Femur (tissue), 1 donor: Measurements from ENCODE around the gene EXD3.

Source experiments
- DNase-seq: peaks from one replicate; pipeline ENCODE4 v3.0.0-alpha.2; 2017

EXD3 gene

DNA sequence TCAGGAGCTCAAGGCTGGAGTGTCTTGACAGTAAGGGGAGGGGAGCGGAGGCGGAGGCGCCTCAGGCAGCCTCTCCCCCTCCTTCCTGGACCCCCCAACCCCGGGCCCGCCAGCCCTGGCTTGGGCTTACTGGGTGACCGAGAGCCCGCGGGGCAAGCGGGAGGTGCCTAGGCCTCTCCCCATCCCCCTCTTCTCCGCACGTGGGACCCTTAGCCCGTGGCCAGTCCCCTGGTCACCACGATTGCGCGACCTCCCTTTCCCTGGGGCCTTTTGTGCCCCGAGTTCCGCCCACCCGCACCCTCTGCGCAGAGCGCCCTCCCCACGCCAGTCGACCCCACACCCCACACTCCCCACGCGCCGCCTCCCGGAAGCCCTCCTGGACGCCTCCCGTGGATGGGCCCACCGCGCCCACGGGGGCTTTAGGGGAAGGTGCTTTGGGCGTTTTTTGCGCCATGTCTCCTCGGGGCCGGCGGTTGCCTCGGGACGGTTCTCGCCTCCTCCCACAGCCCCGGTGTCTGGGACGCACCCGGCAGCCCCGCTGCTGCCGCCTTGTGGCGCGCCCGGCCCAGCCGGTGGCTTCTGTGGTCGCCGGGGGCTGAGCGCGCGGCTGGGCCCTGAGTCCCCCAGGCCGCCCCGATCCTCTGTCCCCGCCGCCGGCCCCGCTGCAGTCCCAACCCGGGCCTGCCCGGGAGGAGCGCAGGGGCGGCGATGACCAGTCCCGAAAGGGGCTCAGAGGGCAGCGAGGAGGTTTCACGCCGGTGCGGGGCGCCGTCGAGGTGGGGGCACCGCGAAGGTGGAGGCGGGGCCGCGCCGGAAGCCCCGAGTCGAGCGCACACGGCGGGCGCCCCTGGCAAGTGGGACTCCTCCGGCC lies 142.3 kb downstream of the EXD3 start:
- DNase-seq = peak; percentile 23

DNA sequence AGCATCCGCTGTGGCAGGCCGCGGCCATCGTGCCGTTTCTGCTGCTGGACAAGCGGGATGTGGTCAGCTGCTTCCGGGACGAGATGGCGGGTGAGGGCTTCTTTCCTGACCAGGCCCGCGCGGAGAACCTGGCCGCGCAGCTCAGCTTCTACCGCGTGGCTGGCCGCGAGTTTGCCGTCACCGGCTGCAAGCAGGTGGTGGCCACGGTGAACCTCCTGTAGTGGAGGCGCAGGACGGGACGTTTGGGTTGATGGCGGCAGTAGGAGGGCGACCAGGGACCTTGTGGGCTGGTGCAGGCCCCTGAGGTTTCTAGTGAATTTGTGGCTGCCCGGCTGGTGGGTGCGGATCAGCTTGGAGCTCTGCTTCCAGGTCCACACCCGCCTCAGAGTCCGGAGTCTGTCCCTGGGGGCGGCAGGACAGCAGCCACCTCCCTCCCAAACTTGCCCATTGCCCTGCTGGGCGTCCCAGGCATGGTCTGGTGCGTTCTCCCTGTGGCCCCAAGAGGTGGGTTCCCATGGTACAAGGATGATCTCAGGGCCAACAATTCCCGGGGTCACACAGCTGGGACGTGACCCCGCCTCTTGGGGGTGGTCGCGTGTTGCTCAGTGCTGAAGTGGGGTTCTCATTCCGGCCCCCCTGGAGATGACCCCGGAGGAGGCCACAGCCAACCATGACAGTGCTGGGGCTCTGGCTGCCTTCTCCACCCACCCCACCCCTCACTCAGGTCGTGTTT lies 143.1 kb downstream of the EXD3 start:
- peak; percentile 23 for DNase-seq

DNA sequence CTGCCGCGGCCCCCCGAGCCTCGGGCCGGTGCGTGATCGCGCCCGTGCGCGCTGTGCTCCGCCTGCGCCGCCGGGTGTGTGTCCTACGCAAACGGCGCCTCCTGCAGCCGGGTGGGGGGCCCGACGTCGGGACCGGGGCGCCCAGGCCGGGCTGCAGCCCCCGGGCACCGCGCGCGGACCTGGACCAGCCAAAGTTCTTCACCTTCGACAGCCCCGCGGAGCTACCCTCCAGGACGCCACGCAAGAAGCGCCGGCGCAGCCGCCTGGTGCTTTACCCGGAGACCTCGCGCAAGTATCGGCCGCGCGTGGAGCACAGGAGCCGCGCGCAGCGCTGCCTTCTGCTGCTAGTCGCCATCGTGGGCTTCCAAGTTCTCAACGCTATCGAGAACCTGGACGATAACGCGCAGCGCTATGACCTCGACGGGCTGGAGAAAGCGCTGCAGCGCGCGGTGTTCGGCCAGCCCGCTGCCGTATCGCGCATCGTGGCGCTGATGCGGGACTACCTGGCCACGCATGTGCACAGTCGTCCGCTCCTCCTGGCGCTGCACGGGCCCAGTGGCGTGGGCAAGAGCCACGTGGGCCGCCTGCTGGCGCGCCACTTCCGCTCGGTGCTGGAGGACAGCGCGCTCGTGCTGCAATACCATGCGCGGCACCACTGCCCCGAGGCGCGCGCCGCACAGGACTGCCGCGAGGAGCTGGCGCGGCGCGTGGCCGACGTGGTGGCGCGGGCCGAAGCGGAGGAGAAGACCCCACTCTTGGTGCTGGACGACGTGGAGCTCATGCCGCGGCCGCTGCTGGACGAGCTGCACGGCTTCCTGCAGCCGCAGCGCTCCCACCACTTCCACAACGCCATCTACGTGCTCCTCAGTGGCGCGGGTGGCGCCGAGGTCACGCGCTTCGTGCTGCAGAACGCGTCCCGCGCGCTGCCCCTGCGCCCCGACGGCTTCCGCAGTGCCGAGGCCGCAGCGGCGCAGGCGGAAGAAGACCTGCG lies 143.9 kb downstream of the EXD3 start:
- DNase-seq = peak; percentile 19

DNA sequence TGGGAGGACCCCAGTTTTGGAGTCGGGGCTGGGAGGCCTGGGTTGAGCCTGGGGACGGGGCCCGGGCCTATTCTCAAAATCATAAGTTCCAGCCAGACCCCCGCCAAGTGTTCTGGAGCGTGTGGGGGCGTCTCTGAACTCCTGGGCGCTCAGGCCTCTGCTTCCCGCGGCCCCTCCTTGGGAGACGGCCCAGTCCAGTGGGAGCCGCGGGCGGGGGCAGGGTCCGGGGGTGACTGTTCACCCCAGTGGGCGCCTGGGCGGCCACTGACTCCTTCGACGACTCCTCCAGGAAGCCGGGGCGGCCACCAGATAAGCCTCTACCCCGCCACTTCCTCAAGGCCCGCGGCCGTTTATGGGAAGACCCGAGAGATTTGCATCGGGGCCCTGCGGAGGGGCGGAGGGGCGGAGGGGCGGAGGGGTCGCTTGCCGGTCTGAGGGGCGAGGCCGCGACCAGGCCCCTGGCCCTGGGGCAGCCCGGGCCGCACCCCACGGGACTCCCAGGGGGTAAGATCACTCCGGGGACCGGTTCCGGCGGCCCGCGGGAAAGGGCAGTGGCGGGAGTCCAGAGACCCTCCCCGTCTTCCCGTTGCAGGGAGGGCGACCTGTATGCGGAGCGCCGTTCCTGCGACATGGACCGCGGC lies 144.8 kb downstream of the EXD3 start:
- peak; percentile 45 for DNase-seq

DNA sequence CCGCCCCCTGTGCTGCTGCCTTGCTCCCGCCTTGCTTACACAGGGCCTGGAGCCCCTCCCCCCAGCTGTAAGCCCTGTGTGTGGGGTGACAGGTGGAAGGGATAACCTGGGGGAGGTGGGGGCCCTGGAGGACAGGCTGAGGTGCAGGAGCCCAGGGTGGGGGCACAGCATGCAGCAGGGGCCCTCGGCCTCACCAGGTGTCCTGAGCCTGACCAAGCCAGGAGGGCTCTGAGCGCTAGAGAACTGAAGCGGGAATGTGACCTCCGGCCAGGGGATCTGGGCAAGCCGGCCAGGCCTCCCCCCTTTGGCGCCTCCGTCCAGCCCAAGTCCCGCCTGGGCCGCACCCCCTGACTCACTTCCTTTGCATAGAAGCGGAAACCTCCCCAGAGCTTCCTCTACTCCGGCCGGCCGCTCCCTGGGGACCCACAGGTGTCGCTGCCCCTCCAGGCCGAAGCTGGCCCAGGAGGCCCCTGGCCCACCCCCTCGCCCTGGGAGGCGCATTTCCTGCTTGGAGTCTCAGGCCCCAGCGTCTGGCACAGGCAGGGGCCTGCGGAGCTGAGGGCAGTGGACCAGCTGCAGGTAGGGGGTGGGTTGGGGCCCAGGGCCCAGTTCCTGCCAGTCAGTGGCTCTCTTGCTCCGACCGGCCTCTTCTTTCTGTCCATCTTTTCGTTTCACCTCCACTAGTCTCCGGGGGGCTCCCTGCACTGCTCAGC lies 145.5 kb downstream of the EXD3 start, which contains the start of gene TOR4A:
TSS of gene TOR4A (plus strand) at position 398 of the 713 bp plus-strand sequence. CDS start 964 bp downstream, outside the sequence.
- peak; percentile 86 for DNase-seq

DNA sequence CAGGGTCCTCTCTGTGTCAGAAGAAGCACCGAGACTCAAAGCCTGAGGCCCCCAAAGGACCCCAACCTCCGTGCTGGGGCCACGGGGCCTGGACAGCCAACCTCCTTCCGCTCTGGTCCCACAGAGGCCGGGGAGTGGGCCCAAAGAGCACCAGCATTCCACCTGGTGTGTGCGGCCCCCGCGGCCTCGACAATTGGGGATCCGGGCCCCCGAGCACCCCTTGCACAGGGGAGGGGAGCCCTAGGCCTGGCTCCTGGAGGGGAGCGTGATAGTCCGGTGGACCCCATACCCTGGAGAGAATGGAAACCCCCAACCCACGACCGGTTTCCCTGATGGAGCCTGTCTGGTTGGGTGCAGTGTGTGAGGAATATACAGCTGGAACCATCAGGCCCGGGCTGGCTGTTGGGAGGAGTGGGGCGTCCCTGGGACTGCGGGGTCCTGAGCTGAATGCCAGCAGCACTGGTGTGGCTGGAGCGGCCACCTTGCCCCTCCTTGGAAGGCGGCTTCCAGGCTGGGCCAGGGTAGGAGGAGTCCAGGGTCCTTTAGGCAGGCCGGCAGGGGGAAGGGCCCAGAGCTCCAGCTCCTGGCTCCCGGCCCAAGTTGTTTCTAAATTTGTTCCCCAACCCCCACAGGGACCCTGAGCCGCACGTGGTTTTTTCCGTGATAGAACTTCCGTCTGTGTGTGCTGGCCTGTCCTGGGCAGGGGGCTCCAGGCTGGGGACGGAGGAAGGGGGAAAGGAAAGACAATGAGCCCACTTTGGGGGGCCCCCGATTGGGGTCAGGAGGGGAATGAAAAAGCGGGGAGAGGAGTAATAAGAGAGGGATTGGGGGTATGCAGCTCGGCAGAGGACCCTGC lies 146.3 kb downstream of the EXD3 start:
- DNase-seq = peak; percentile 89

DNA sequence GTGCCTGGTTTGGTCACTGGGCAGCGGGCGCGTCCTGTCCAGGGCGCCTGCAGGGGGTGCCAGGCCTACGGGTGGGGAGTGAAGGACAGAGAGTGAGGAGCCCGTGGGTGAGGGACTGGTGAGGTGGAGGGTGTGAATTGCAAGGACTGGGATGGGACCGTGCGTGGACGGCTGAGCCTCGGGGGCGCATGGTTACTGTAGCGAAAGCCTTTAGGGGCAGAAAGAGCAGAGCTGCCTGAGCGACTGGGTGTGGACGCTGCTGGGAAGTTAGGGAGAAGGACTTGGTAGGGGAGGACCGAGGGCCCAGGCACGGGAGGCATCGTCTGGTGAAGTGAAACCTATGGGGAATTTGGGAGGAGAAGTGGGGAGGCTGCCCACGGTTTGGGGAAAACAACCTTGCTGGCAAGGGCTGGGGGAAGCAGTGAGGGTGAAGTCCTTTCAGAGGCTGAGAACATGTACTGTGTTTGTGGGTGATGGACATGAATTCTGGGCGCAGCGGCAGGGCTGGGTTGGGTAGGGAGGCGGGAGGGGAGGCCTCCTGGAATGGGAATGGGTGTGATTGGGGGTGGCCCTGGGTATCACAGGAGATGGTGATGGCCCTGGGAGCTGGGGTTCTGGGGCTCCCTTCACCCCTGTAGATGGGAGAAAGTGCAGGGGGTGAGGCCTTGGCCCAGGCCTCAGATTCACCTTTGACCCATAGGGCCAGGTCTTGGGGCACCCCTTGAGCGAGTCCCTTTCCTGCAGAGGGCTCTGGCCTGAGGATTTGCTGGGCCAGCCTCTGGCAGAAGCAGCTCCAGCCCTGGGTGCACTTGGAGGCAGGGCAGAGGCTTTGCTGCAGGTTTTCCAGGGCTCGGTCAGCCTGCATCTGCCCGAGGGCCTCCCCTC lies 147.1 kb downstream of the EXD3 start:
- peak; percentile 21 for DNase-seq

DNA sequence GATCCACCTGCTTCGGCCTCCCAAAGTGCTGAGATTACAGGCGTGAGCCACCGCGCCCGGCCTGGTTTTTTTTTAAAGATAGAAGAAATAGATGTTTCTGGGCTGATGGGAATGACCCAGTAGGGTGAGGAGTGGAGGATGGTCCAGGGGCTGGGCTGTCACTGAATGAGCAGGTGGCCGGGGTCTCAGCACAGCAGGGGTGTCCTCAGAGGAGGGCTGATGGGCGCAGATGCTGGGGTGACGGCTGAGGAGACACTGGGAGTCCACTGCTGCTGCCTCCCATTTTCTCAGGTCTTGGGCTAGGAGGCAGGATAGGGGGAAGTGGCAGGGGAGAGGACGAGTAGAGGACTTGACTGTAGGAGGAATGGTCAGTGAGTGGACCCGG lies 147.8 kb downstream of the EXD3 start:
- DNase-seq = peak; percentile 26

DNA sequence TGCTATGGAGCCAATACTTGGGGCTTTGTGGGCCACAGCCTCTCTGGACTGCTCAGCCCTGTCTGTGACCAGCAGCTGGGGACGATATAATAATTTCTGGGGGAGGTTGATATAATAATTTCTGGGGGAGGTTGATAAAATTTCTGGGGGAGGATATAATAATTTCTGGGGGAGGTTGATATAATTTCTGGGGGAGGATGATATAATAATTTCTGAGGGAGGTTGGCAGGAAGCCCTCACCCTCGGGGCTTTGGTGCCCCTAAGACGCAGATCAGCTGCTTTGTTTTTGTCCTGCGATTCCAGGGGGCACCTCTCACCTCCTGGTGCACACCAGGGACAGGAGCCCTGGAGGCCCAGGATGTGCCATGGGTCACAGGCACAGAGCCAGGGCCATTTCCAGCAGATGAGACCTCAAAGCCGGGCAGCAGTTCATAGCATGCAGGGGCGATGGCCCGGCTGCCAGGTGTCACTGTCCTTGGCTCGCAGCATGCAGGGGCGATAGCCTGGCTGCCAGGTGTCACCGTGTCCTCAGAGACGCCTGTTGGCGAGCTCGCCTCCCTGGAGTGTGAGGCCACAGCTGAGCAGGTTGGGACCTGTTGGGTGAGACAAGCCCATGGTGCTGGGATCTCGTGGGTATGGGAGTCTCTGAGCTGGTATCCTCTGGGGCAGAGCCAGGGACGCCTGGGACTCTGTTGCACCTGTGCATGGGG lies 149.2 kb downstream of the EXD3 start:
- no peak for DNase-seq

DNA sequence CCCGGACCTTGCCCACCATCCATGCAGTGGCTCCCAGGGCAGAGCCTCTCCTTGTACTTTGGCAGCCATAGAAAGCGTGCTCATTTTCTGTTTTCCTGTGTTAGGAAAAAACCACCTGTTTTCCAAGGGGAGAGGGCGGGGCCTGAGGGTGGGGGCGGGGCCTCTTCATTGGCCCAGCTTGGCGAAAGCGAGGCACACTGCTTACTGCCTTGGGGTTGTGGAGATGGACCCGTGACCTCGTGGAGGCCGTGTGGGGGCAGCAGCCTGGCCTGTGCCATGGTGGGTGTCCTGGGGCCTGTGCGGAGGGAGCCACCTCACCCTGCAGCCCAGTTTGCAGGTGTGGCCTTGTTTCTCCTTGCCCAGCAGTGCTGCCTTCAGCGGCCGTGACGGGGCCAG lies 149.9 kb downstream of the EXD3 start:
- no peak for DNase-seq

DNA sequence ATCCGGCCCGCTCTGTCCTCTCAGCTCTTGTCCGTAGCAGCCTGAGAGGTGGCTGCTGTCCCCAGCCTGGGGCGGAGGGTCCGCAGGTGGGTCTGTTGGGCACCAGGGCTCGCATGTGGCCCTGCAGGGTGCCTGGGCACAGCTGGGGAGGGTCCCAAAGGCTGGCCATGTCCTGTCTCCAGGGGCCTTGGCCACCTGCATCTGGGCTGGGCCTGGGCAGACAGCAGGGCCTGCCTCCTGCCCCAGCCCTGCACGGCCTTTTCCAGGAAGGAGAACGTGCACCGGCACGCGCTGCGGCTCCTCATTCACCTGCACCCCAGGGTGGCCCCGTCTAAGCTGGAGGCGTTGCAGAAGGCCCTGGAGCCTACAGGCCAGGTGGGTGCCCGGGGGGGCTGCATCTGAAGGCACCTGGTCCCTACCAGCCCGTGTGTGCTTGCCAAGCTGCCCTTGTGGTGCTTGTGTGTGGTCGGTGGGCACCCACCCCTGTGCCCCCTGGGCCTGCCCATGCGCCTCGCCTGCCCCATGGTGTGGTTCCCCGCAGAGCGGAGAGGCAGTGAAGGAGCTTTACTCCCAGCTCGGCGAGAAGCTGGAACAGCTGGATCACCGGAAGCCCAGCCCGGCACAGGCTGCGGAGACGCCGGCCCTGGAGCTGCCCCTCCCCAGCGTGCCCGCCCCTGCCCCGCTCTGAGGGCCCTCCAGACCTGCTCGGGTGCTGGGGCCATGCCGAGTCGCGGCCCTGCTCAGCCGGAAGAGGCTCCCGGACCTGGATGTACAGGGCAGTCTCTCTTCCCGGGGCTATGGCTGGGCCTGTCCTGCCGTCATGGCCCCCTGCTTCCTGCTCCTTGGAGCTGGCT lies 150.5 kb downstream of the EXD3 start:
- no peak for DNase-seq

DNA sequence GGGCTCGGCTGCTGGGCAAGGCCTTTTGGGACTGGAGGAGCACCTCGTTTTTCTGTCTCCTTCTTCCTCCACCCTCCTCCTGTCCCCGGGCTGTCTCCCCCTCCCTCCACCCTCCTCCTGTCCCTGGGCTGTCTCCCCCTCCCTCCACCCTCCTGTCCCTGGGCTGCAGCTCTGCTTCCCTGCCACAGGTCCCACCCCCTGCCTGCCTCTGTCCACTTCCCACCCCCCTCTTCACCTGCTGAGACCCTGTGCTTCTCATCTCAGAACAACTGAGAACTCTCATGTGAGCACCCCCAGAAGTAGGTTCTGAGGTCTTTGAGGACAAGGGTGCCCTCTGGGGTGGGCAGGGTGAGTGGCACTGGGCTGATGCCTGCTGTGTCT lies 151.3 kb downstream of the EXD3 start:
- DNase-seq = no peak

DNA sequence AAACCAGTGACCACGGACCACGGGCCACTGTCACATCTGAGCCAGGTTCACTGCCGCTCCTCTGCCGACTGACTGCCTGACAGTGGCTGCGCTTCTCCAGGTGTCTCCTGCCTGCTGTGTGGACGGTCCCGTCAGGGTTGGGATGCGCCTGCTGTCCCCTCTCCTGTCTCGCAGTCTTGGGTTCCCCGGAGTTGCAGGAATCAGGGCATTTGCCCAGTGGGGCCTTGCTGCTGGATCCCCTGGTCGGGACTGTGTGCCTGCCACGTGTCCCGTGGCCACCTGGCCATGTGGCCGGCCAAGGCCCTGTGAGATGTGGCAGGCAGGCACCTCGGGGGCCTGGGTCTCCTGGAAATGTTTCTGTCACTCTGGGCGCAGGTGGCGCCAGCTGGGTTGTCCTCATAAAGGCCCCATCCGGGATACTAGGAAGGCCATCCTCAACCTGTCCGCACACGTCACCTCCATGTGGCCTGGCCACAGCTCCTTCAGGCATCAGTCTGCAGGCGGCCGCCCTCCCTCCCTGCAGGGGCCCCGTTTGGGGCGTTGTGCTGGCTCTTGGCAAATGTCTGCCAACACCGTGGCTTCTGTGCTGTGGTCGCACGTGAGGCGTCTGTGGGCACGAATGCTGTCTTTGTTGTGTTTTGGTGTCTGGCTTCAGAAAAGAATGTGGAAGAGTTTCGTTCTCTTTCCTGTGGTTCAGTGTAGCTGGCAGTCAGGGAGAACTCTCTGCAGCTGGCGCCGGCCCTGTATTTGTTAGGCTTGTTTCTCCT lies 151.8 kb downstream of the EXD3 start:
- peak; percentile 43 for DNase-seq

DNA sequence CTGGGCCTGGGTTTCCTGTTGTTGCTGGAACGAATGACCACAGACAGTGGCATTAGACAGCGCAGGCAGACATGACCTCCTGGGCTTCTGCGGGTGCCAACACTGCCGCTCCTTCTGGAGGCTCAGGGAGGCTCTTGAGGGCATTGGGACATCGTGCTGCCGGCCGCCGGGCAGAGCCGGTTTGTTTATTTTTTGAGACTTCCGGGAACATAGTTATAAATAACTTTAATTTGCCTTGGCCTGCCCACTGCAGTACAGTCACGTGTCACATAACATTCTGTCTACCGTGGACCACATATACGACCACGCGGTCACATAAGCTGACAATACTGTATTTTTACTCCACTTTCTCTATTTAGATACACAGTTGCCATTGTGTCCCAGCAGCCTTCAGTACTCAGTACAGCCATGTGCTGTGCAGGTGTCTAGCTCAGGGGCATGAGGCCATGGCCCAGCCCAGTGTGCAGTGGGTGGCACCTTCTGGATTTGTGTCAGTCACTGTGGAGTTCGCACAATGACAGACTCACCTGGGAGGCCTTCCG lies 153.7 kb downstream of the EXD3 start:
- peak; percentile 54 for DNase-seq

DNA sequence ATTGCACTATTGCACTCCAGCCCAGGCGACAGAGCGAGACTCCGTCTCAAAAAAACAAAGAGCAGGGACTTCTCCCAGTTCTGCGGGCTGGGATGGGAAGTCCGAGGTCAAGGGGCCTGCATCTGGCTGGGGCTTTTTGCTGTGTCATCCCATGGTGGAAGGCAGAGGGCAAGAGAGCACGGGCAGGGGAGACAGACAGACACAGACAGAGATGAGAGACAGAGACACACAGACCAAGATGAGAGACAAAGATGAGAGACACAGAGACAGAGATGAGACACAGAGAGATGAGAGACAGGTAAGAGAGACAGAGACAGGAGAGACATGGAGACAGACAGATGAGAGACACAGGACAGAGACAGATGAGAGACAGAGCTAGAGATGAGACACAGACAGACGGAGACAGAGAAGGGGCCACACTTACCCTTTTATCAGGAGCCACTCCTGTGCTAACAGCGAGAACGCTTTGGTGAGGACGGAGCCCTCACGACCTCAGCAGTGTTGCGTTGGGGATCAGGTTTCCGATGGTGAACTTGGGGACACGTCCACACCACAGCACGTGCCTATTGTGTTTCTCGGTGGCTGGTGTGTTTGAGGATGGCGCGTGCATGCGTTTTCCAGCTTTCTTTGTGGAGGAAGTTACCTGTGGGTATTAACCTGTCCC lies 154.3 kb downstream of the EXD3 start:
- peak; percentile 21 for DNase-seq

DNA sequence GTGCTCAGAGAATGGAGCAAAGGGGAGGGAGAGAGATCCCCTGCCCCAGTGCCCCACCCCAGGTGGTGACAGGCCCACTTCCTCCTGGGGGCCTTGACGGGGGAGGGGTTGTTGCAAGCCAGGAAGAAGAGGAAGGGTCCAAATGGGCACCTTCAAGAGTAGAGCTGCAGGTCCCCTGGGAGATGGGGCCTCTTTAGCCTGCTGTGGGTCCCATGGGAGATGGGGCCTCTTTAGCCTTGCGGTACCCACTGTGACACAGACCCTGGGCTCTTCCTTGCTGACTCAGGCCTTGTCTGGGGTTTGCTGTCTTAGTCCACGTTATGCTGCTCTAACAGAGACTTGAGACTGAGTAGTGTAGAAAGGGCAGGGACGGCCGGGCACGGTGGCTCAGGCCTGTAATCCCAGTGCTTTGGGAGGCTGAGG lies 155.0 kb downstream of the EXD3 start:
- peak; percentile 19 for DNase-seq
